GM12801 (cell line): ENCODE data around the gene EXOC4.

ENCODE experiments used
- CTCF ChIP-seq: IDR thresholded peaks from one replicate; pipeline ENCODE4 v1.5.1; 2011; ENCODE audit warnings: control low read depth; ENCODE audit not compliant: insufficient read length; ENCODE audit errors: extremely low read depth

EXOC4 gene

GRCh38 chr7:133796782-133797745 lies 544.2 kb downstream of the EXOC4 start:
- TF ChIP-seq CTCF: no peak

- no peak for TF ChIP-seq CTCF
Observed at GRCh38 chr7:133797818-133798520, 545.1 kb downstream of the EXOC4 start.

- TF ChIP-seq CTCF: no peak
Observed at GRCh38 chr7:133801341-133801740, 548.5 kb downstream of the EXOC4 start.

- no peak for TF ChIP-seq CTCF
Observed at GRCh38 chr7:133804127-133804526, 551.2 kb downstream of the EXOC4 start.

- no peak for TF ChIP-seq CTCF
Observed at GRCh38 chr7:133805426-133805825, 552.5 kb downstream of the EXOC4 start.

- TF ChIP-seq CTCF: no peak
Observed at GRCh38 chr7:133807624-133808492, 555.0 kb downstream of the EXOC4 start.

GRCh38 chr7:133808493-133808866 lies 555.6 kb downstream of the EXOC4 start:
- no peak for TF ChIP-seq CTCF
